GM12872 (cell line): ENCODE data around the gene CPAMD8.

Experiments used
- CTCF ChIP-seq: IDR thresholded peaks from 3 replicates; pipeline ENCODE4 v1.5.1; 2011; ENCODE audit warnings: low read depth, mild to moderate bottlenecking, low read length, moderate library complexity; ENCODE audit not compliant: insufficient read depth

Gene CPAMD8

DNA sequence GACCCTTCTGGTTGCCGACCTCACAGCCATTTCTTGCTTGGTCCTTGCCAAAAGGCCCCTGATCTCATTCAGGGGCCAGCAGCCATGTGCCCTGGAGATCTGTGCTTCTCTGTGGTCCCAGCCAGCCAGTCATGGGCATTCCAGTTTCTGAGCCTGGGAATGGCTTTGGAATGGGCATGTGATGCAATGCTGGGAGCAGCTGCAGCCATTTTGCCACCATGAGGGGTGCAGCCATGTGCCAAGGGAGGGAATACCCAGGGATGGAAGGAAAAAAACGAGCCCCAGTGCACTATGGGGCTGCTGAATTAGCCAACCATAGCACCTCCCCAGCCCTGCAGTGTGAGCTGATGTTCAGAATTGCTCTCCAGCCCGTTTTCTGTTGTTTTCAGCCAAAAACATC lies 111.5 kb downstream of the CPAMD8 start:
- no peak for TF ChIP-seq CTCF

- TF ChIP-seq CTCF = no peak
These were observed 112.2 kb downstream of the CPAMD8 start for GRCh38 chr19:16914421-16914820.

DNA sequence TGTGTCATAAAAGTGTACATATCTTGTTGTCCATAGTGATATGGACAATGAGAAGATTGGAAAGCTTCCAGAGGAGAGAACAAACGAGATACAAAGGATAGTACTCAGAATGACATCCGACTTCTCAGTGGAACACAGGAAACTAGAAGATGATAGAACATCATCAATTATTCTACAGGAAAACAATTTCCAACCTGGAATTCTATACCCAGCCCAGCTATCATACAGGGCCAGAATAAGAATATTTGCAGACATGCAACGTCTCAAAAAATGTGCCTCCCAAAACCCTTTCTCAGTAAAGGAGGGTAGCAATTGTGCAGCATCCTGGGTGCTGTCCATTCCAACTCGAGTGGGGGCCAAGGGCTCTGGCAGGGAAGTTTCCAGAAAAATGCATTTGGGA lies 113.8 kb downstream of the CPAMD8 start:
- TF ChIP-seq CTCF = no peak

- no peak for TF ChIP-seq CTCF
These were observed 115.6 kb downstream of the CPAMD8 start for GRCh38 chr19:16911046-16911445.

GRCh38 chr19:16908759-16909158 lies 117.9 kb downstream of the CPAMD8 start:
- no peak for TF ChIP-seq CTCF

- no peak for TF ChIP-seq CTCF
These were observed 122.0 kb downstream of the CPAMD8 start for GRCh38 chr19:16904599-16904998.

GRCh38 chr19:16903347-16903746 lies 123.3 kb downstream of the CPAMD8 start:
- TF ChIP-seq CTCF = no peak

- TF ChIP-seq CTCF = no peak
These were observed 124.1 kb downstream of the CPAMD8 start for GRCh38 chr19:16902545-16902944.
